NCI-H526 (cell line): Measurements from ENCODE around the gene PPL.

Source experiments
- DNase-seq, 2 experiments: peaks; one replicate each; lab custom pipeline; 2025; lab: John Stamatoyannopoulos, UW

PPL gene

GRCh38 chr16:4864728-4865127, 72.2 kb downstream of the PPL start:
- no peak for DNase-seq

DNA sequence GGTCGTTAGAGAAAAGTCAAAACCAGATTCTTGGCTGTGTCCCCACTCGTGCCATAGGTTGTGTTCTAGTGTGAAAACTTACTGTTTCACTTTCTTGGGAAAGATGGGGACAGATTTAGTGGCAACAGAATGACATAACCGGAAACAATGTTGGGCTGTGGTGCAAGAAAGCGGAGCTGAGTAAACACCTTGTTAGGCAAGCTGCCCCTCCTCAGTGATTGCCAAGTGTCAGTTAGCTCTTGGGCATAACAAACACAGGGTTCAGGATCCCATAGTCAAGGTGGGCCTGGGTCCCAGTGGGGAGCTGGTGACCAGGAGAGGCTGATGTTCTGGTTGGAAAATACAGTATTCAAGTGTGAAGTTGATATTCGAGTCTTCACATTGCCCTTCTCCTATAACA, 74.3 kb downstream of the PPL start:
- DNase-seq: no peak

DNA sequence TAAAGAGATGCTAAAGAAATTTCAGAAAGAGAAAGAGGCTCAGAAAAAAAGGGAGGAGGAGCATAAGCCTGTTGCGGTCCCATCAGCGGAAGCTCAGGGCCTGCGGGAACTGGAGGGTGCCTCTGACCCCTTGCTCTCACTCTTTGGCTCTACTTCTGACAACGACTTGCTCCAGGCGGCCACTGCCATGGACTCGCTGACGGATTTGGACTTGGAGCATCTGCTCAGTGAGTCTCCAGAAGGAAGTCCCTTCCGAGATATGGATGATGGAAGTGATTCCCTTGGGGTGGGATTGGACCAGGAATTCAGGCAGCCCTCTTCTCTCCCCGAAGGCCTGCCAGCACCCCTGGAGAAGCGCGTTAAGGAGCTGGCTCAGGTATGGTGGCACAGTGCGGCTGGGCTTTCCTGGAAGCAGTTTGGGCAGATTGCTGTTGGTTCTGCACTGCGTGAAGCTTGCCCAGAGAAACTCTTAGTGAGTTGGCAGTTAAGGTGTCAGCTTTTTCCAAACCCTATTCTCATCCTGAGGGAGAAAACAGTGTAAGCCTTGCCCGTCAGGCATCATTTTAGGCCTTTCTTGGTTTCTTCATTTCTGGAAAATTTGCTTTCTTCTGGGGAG, 76.1 kb downstream of the PPL start:
- no peak for DNase-seq

GRCh38 chr16:4859900-4860255, 77.1 kb downstream of the PPL start:
- DNase-seq: no peak

- no peak for DNase-seq
Measured at GRCh38 chr16:4859190-4859899, 77.6 kb downstream of the PPL start.

GRCh38 chr16:4855804-4856203, 81.1 kb downstream of the PPL start:
- DNase-seq: no peak

- no peak for DNase-seq
Measured at GRCh38 chr16:4855371-4855770, 81.6 kb downstream of the PPL start.

GRCh38 chr16:4852221-4852872, 84.6 kb downstream of the PPL start:
- no peak for DNase-seq

GRCh38 chr16:4850211-4850610, 86.7 kb downstream of the PPL start:
- no peak for DNase-seq

GRCh38 chr16:4847774-4848587, 89.0 kb downstream of the PPL start:
- DNase-seq: peak in 1 of 2 experiments; percentile 35

DNA sequence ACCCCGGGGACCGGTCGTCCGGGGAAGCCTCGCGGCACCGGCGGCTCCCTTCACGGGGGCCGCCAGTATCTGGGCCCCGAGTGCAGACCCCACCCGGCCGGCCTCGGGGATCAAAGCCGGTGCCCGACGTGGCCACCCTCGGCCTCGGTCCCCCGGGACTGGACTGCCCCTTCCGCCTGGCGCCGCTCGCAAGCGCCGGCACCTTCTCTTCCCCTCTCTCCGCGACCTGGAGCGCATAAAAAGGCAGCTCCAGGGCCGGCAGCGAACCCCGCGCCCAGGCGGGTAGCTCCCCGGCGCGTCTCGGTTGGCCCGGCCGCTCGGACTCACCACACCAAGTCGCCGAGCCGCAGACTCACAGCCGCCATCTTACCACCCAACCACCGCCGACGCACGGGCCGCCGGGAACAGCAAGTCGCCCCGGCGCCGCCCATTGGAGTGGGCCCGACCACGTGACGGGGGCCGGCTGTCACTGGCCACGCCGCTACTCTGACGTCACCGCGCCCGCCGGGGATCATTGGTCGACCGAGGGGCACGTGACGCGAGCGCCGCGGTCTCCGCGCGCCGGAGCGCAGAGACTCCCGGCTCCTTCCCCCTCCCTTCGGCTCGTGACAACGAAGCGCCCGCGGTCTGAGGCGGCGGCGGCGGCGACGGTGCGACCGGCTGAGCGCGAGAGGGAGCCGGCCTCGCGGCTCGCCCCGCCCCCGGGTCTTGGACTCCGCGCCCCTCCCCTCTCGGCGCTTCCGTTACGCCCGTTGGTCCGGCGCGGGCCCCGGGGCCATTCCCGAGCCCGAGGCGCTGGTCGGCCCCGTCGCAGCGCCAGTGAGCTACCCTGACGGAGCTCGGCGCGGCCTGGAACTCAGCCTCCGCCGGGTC, 89.8 kb downstream of the PPL start, which contains the start of the genes GLYR1 and UBN1:
Gene GLYR1 (minus strand): TSS at position 388 of the 873 bp plus-strand sequence. CDS start 23 bp downstream, at position 365.
Gene UBN1 (plus strand): TSS at position 581 of the 873 bp plus-strand sequence. CDS start 5,437 bp downstream, outside the sequence.
- peak; percentile 89 to 97 for DNase-seq

GRCh38 chr16:4846503-4846900, 90.4 kb downstream of the PPL start:
- peak in 1 of 2 experiments; percentile 15 for DNase-seq

DNA sequence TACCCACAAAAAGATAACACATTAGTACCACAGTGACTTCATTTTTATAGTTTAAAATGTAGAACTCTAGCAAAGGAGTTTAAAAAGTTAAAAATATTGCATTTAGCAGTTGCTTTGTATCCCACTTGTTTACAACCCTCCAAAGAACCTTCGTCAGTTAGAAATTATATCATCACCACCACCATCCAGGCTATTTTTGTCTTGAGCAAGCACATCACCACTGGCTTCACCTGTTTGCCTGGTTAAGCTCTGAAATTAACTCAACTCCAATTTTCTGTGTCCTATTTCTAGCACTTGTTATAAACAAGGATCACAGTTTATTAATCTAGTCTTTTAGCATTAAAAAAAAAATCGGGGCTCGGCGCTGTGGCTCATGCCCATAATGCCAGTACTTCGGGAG, 96.0 kb downstream of the PPL start:
- DNase-seq: no peak

DNA sequence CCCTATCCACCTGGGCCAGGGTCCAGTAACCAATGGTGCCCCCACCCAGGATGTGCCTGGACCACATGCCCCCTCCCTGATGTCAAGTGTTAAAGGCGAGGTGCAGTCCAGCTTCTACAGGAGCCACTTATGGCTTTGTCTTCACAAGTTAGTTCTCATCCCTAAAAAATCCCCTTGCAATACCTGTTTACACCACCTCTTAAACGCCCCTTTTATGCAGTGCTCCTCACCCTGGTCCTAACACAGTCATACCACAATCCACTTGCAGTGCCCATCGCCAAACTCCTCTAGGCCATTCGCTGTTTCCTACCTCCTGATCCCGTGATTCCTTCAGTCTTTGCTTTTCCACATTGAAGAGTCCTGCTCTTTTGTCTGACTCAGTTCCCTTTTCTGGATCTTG, 97.0 kb downstream of the PPL start:
- DNase-seq: no peak

GRCh38 chr16:4837733-4838501, 99.0 kb downstream of the PPL start:
- no peak for DNase-seq

DNA sequence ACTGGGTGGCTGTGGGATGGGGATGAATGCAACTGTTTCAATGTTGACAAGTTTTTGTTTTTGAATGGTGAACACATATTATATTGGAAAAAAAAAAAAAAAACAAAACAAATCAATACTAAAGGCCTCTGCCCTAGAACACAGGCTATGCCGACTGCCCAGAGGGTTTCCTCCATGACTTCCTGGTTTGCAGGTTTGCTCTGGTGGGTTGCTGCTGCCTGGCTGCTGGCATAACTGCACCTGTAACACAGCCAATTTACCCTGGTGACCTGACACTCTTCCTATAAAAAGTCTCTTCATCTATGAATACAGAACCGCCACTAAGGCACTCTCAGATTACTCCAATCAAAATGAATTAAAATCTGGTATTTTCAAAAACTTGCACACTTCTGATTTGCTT, 100.2 kb downstream of the PPL start:
- no peak for DNase-seq

DNA sequence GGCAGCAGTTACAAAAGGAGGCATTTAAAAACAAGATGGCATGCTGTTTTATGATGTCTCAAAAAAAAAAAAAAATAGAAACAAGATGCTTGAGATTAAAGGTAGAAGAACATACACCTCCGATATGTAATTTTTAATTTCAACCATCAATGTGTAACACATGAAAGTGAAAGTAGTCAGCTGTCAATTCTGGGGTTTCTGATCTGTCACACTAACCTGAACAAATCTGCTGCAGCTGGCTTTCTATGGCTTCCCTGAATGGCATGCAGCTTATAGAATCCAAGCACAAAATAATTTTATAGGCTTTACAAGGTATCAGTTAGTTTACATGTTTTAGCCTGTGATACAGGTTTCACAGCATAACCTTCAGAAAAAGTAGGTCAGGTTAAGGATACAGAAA, 103.4 kb downstream of the PPL start:
- DNase-seq: no peak

DNA sequence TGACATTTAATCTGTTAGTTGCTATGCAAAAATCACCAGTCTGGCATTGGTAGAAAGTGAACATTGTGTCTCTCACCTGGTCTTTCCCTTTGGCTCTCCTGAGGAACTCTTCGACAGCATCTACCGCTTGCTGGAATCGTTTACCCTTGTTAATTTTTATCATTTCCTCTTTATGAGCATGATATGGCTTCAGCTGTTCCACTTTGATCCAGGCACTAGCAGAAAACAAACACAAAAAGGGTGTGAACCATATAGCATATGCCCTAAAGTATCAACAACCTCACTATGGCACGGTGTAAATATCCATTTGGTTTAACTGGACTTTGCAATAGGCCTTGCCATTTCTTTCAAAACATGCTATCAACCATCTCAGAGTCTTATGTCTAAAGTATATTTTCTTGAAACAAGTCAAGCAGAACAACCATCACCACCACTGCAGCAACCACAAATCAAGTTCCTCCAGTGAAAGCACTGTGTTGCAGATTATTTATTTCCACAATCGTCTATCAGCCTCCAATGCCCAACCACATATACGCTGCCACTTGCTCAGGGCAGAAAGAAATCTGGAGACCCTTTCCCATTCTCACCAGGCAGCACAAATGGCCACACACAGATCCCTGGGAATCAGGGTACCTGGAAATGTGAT, 104.1 kb downstream of the PPL start:
- DNase-seq: no peak
